GM18867 (cell line): ENCODE measurements around the gene RWDD4.

Experiments used
- ATAC-seq: cut with Tn5 transposase; IDR thresholded peaks from one replicate; pipeline ENCODE4 v1.9.1; 2021; ENCODE audit warnings: mild to moderate bottlenecking, moderate library complexity; ENCODE audit not compliant: unreplicated experiment

RWDD4 gene

GRCh38 chr4:183659029-183659871 is at the start of gene RWDD4, which contains the start of gene TRAPPC11:
RWDD4 (minus strand) TSS chr4:183659185; CDS start chr4:183658952, 233 bp downstream.
TRAPPC11 (plus strand) TSS chr4:183659293; CDS start chr4:183663868, 4,575 bp downstream.
- ATAC-seq: peak; percentile 99

- ATAC-seq: no peak
These were observed 43.5 kb upstream of the RWDD4 start for GRCh38 chr4:183702492-183702891.

GRCh38 chr4:183700407-183700806 is 41.4 kb upstream of the RWDD4 start:
- no peak for ATAC-seq

GRCh38 chr4:183698909-183699308 is 39.9 kb upstream of the RWDD4 start:
- no peak for ATAC-seq

- ATAC-seq: no peak
These were observed 32.9 kb upstream of the RWDD4 start for GRCh38 chr4:183691897-183692296.

- ATAC-seq: no peak
These were observed 32.0 kb upstream of the RWDD4 start for GRCh38 chr4:183691006-183691405.

GRCh38 chr4:183688216-183688615 is 29.2 kb upstream of the RWDD4 start:
- ATAC-seq: no peak

- no peak for ATAC-seq
These were observed 27.5 kb upstream of the RWDD4 start for GRCh38 chr4:183686461-183686860.

- ATAC-seq: no peak
These were observed 22.1 kb upstream of the RWDD4 start for GRCh38 chr4:183681119-183681518.

- ATAC-seq: no peak
These were observed 16.6 kb upstream of the RWDD4 start for GRCh38 chr4:183675625-183676024.

GRCh38 chr4:183674153-183674552 is 15.2 kb upstream of the RWDD4 start:
- no peak for ATAC-seq

- no peak for ATAC-seq
These were observed 12.1 kb upstream of the RWDD4 start for GRCh38 chr4:183670960-183671555.

- ATAC-seq: no peak
These were observed 11.3 kb upstream of the RWDD4 start for GRCh38 chr4:183670251-183670650.

GRCh38 chr4:183666088-183666487 is 7.1 kb upstream of the RWDD4 start:
- no peak for ATAC-seq

GRCh38 chr4:183659872-183660242 is 872 bp upstream of the RWDD4 start:
- no peak for ATAC-seq

- ATAC-seq: peak; percentile 35
These were observed 490 bp downstream of the RWDD4 start for GRCh38 chr4:183658362-183659028.

GRCh38 chr4:183657564-183657963 is 1.4 kb downstream of the RWDD4 start:
- ATAC-seq: no peak

- ATAC-seq: no peak
These were observed 13.7 kb downstream of the RWDD4 start for GRCh38 chr4:183645326-183645725.

- ATAC-seq: no peak
These were observed 19.7 kb downstream of the RWDD4 start for GRCh38 chr4:183639291-183639690.

- ATAC-seq: no peak
These were observed 20.5 kb downstream of the RWDD4 start for GRCh38 chr4:183638436-183638835.

- no peak for ATAC-seq
These were observed 21.5 kb downstream of the RWDD4 start for GRCh38 chr4:183637461-183637860.

- ATAC-seq: no peak
These were observed 22.1 kb downstream of the RWDD4 start for GRCh38 chr4:183636923-183637322.
